ENCODE results near the gene CHN1. TPM values are rescaled to one million over a fixed set of nuclear protein-coding genes. Genes with fewer than 3 reads are reported as not detected.

The CHN1 gene
- total RNA-seq, 4 donors from 2014 or later: 2.7 to 6.1 (median 3.4) TPM

DNA sequence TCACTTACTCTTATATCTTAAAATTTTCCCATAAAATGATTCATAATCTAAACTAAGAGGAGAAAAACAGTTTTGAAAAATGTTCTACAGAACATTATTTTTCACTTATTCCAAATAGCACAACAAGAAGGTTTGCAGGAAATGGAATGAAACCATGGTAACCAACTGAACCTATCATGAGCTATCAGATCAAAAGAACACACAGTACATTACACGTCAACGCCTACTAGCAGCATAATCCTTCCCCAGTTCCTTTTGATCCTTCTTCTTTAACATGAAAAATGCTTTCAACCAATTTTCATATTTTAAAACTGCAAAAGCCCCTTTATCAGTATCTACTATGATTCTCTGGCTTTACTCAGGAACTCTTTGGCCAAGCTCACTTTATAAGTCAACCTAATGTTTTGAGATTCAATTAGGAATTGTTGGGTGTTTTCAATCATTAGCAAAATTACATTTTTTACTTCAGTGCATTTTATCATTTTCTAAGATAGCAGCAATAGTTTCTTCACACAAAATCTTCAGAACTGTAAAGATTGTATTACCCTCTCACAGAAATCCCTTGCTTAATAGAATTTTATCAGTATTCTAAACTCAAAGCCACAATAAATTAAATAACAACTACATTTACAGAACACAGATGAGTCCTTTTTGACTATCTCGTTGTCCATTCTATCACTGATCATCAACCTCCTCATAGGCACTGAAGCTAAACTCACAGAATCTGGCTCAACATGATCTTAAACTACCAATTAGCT lies 102.5 kb downstream of the CHN1 start:
- no peak for TF ChIP-seq POLR2A (IDR thresholded peaks at IDR 0.05)
- TF ChIP-seq, protein P1, sequence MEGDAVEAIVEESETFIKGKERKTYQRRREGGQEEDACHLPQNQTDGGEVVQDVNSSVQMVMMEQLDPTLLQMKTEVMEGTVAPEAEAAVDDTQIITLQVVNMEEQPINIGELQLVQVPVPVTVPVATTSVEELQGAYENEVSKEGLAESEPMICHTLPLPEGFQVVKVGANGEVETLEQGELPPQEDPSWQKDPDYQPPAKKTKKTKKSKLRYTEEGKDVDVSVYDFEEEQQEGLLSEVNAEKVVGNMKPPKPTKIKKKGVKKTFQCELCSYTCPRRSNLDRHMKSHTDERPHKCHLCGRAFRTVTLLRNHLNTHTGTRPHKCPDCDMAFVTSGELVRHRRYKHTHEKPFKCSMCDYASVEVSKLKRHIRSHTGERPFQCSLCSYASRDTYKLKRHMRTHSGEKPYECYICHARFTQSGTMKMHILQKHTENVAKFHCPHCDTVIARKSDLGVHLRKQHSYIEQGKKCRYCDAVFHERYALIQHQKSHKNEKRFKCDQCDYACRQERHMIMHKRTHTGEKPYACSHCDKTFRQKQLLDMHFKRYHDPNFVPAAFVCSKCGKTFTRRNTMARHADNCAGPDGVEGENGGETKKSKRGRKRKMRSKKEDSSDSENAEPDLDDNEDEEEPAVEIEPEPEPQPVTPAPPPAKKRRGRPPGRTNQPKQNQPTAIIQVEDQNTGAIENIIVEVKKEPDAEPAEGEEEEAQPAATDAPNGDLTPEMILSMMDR (IDR thresholded peaks at IDR 0.05): no peak
- intact Hi-C loops (cut with DNase I; ENCODE audit: low total_unique reads): no loop called here
- DNase-seq (ENCODE audit: low spot score in 2 of 2): no peak
- no peak overlapping the region for H3K4me3 ChIP-seq (ENCODE audit: low read depth, poor library complexity, severe bottlenecking)
- WGBS, 2 donors: 41 to 45% methylated on average over 3 of the region's 3 CpGs

DNA sequence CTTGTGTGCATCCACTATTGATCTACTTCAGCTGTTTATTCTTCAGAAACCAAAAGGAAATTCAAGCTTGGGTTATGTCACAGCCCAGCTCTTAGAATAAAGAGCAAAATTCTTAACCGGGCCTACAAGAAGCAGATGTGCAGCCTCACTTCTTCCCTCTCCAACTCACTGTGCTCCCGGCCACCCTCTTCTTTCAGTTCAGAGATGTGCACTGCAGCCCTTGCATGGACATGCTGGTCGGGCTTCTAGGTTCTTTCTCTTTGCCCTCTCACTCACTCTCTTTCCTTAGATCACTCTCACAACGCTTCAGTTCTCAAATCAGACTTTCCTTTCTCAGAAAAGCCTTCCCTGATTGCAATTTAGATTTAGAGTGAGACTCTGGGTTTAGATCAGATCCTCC lies 104.1 kb downstream of the CHN1 start:
- TF ChIP-seq, protein P1 (IDR thresholded peaks at IDR 0.05): no peak
- no peak for TF ChIP-seq POLR2A (IDR thresholded peaks at IDR 0.05)
- intact Hi-C loops (cut with DNase I; ENCODE audit: low total_unique reads): no loop called here
- H3K4me3 ChIP-seq (ENCODE audit: low read depth, poor library complexity, severe bottlenecking): no peak overlapping the region
- no peak for DNase-seq (ENCODE audit: low spot score in 2 of 2)
- WGBS, 2 donors: 45 to 51% methylated on average over 4 of the region's 4 CpGs

DNA sequence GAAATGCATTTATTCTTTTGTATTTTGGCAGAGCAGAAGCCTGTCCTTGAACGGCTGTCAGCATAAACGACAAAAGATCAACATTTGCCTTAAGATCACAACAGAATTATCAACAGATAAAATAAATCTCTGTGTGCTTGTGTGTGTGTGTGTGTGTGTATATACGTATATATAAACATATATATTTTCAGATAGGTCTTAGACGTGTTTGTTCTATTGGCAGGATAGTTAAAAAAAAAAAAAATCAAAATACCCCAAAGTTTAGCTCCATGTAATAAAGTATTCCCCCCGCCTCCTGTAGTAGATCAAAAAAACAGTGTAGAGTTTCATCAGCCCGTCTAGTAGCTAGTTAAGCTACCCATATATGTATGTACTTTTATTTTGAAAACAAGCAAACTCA lies 107.9 kb downstream of the CHN1 start:
- WGBS, 2 donors: 77 to 78% methylated on average over 6 of the region's 6 CpGs
- TF ChIP-seq POLR2A (IDR thresholded peaks at IDR 0.05): no peak
- TF ChIP-seq, protein P1 (IDR thresholded peaks at IDR 0.05): no peak
- H3K4me3 ChIP-seq (ENCODE audit: low read depth, poor library complexity, severe bottlenecking): no peak overlapping the region
- intact Hi-C loops (cut with DNase I; ENCODE audit: low total_unique reads): no loop called here
- DNase-seq (ENCODE audit: low spot score in 2 of 2): no peak

DNA sequence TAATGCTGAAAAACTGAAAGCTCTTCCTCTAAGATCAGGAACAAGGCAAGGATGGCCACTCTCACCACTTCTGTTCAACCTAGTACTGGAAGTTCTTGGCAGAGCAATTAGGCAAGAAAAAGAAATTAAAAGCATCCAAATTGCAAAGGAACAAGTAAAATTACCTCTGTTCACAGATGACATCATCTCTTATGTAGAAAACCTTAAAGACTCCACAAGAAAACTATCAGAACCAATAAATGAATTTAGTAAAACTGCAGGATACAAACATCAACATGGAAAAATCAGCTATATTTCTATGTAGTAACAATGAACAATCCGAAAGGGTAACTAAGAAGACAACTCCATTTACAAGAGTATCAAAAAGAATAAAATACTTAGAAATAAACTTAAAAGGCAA lies 112.2 kb downstream of the CHN1 start:
- intact Hi-C loops (cut with DNase I; ENCODE audit: low total_unique reads): no loop called here
- WGBS, 2 donors: 89 to 92% methylated on average over 1 of the region's 1 CpG
- TF ChIP-seq POLR2A (IDR thresholded peaks at IDR 0.05): no peak
- TF ChIP-seq, protein P1 (IDR thresholded peaks at IDR 0.05): no peak
- no peak overlapping the region for H3K4me3 ChIP-seq (ENCODE audit: low read depth, poor library complexity, severe bottlenecking)
- no peak for DNase-seq (ENCODE audit: low spot score in 2 of 2)

DNA sequence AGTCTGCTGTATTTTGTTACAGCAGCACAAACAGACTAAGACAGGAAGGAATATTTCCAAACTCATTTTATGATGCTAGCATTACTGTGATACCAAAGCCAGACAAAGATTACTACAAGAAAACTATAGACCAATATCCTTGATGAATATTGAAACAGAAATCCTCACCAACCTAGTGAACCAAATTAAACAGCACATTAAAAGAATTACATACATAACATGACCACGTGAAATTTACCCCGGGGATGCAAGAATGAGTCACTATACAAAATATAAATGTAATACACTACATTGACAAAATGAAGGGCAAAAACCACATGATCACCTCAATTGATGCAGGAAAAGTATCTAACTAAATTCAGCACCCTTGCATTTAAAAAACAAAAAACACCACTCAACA lies 112.6 kb downstream of the CHN1 start:
- 70 to 84% methylated on average over 2 of the region's 2 CpGs for WGBS, 2 donors
- TF ChIP-seq POLR2A (IDR thresholded peaks at IDR 0.05): no peak
- TF ChIP-seq, protein P1 (IDR thresholded peaks at IDR 0.05): no peak
- intact Hi-C loops (cut with DNase I; ENCODE audit: low total_unique reads): no loop called here
- no peak overlapping the region for H3K4me3 ChIP-seq (ENCODE audit: low read depth, poor library complexity, severe bottlenecking)
- no peak for DNase-seq (ENCODE audit: low spot score in 2 of 2)
